Nephron (organoid): ENCODE measurements around the gene CTNNA3.
"Not testable (repeated sequence)": the region's sequence is repeated elsewhere in the genome, so short reads cannot be mapped to it uniquely, and the experiment has no call there.

ENCODE experiments used
- H3K27ac Mint-ChIP-seq, 3 experiments: 2 replicates each; pipeline ENCODE4 v1.8.0; 2020; ENCODE audit warnings: mixed read lengths in 3 of 3, mild to moderate bottlenecking in 2 of 3, moderate library complexity in 1 of 3
- H3K27me3 Mint-ChIP-seq: 2 replicates; pipeline ENCODE4 v1.8.0; 2021; ENCODE audit warnings: low read depth, mild to moderate bottlenecking, moderate library complexity, mixed read lengths
- H3K36me3 Mint-ChIP-seq: 2 replicates; pipeline ENCODE4 v1.8.0; 2020; ENCODE audit warnings: low read depth, mixed read lengths
- H3K4me1 Mint-ChIP-seq: 2 replicates; pipeline ENCODE4 v1.8.0; 2020; ENCODE audit warnings: mixed read lengths
- H3K4me3 Mint-ChIP-seq, 3 experiments: 2 replicates each; pipeline ENCODE4 v1.8.0; 2020; ENCODE audit warnings: mild to moderate bottlenecking in 3 of 3, mixed read lengths in 3 of 3, moderate library complexity in 2 of 3
- H3K9me3 Mint-ChIP-seq: 2 replicates; pipeline ENCODE4 v1.8.0; 2020; ENCODE audit warnings: mixed read lengths
- TF ChIP-seq, protein P1 (sequence below), 3 experiments: fragments of 200-600 bp; sonication (generic); IDR thresholded peaks; one replicate each; pipeline ENCODE4 v1.5.0; 2021; ENCODE audit warnings: antibody characterized with exemption in 3 of 3; ENCODE audit not compliant: unreplicated experiment in 3 of 3

Gene CTNNA3

DNA sequence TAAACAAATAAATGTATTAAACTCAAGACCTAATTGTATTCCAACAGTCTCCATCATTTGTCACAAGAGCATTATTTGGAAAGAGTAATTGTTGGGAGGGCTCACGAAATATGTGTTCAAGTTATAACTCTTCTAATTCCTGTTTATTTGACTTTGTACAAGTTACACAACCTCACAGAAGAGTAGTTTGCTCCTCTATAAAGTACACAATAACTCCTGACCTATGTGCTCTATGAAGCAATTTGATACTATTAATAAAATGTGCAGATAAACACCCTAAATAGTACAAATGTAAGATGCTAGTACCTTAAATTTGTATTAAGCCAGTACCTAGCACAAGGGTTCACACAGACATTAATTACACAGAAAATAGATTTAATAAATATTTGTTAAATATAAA is 484.3 kb downstream of the CTNNA3 start:
- Mint-ChIP-seq H3K4me1 (no peaks in the 10 kb centered on the region), H3K9me3 (no peaks in the 10 kb centered on the region), H3K27me3 (no peaks in the 10 kb centered on the region), H3K4me3 (no peak overlapping the region), H3K36me3 (no peaks in the 10 kb centered on the region), H3K27ac (no peak overlapping the region)
- TF ChIP-seq, protein P1, sequence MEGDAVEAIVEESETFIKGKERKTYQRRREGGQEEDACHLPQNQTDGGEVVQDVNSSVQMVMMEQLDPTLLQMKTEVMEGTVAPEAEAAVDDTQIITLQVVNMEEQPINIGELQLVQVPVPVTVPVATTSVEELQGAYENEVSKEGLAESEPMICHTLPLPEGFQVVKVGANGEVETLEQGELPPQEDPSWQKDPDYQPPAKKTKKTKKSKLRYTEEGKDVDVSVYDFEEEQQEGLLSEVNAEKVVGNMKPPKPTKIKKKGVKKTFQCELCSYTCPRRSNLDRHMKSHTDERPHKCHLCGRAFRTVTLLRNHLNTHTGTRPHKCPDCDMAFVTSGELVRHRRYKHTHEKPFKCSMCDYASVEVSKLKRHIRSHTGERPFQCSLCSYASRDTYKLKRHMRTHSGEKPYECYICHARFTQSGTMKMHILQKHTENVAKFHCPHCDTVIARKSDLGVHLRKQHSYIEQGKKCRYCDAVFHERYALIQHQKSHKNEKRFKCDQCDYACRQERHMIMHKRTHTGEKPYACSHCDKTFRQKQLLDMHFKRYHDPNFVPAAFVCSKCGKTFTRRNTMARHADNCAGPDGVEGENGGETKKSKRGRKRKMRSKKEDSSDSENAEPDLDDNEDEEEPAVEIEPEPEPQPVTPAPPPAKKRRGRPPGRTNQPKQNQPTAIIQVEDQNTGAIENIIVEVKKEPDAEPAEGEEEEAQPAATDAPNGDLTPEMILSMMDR (IDR thresholded peaks at IDR 0.05; ENCODE audit: unreplicated experiment in 3 of 3), result no peak

DNA sequence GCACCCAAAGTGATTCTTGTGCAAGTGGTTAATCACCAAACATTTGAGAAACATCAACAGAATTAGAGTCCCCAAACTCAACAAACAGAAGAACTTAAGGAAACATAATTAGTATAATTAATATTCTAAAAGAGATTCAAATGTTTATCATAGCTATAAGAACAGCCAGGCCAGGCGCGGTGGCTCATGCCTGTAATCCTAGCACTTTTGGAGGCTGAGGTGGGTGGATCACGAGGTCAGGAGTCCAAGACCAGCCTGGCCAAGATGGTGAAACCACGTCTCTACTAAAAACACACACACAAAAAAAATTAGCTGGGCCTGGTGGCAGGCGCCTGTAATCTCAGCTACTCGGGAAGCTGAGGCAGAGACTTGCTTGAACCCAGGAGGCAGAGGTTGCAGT is 488.1 kb downstream of the CTNNA3 start:
- not testable (repeated sequence) for H3K27ac Mint-ChIP-seq, H3K27me3 Mint-ChIP-seq, H3K36me3 Mint-ChIP-seq, H3K4me1 Mint-ChIP-seq, H3K4me3 Mint-ChIP-seq, H3K9me3 Mint-ChIP-seq

DNA sequence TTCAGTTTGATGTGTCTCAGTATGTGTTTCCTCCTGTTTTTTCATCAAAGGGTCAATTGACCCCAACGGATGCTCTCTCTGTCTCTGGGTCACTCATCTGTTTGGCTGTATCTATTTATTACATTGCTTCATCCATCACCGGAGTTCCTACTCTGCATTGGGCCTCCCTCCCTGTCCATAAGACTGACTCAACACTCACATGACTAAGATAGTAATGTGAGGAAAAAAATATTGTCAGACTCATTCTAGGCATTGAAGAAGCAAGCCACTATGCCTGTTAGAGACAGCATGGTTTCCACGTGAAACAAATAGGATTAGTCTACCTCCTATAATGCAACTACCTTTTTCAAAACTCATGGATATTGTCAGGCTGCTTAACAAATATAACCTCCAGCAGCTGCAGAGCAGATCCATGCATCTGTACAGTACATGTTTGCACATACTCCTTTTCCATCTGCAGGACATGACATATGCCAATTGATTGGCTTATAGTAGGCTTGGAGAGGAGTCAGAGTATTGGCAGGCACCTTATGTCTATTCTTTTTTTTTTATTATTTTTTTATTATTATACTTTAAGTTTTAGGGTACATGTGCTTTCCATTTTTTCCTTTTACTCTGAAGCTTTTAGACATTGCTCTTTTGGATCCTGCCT is 495.0 kb downstream of the CTNNA3 start:
- Mint-ChIP-seq H3K36me3 (no peaks in the 10 kb centered on the region), H3K4me1 (no peaks in the 10 kb centered on the region), H3K9me3 (no peaks in the 10 kb centered on the region), H3K4me3 (no peak overlapping the region), H3K27me3 (no peaks in the 10 kb centered on the region), H3K27ac (no peak overlapping the region)
- TF ChIP-seq, protein P1 (IDR thresholded peaks at IDR 0.05; ENCODE audit: unreplicated experiment in 3 of 3), result no peak

DNA sequence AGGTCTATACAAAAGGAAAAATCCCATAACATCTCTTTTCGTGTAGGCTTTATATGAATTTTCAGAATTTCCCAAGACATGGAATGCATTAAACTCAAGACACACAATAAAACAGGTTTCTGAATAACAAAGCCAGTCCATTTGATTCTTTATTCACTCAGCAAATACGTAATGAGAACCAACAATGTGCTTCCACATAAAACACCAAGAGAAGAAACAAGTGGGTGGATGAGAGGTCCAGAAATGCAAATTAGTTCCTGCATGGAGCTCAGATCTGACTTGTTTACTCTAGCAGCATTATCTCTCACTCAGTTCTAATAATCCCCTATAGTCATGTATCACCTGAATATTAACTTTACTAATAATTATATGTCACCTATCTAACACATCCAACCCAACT is 520.6 kb downstream of the CTNNA3 start:
- Mint-ChIP-seq H3K27me3 (peaks cover 3% of the 10 kb centered on the region), H3K4me1 (no peaks in the 10 kb centered on the region), H3K27ac (no peak overlapping the region), H3K9me3 (no peaks in the 10 kb centered on the region), H3K36me3 (no peaks in the 10 kb centered on the region), H3K4me3 (no peak overlapping the region)
- TF ChIP-seq, protein P1 (IDR thresholded peaks at IDR 0.05; ENCODE audit: unreplicated experiment in 3 of 3), result no peak

DNA sequence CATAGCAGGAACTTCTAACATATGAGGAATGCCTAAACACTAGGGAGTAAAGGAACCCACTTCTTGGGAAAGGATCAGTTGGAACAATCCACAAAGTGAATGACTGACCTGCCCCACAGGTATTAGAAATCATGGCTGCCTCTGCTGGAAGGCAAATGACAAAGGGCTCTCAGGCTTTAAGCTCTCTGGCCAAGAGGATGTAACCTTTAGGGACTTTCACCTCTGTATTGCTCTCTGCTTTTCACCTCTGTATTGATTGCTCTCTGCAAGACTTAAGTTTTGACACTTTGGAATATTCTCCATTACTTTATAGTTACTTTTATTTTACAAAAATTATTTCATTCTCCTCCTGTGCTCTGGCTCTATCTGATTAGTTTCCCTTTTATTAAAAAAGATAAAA is 522.2 kb downstream of the CTNNA3 start:
- no peaks in the 10 kb centered on the region for H3K36me3 Mint-ChIP-seq
- no peaks in the 10 kb centered on the region for H3K4me1 Mint-ChIP-seq
- peaks cover 12% of the 10 kb centered on the region for H3K9me3 Mint-ChIP-seq
- TF ChIP-seq, protein P1 (IDR thresholded peaks at IDR 0.05; ENCODE audit: unreplicated experiment in 3 of 3), result no peak
- no peak overlapping the region for H3K4me3 Mint-ChIP-seq
- no peak overlapping the region for H3K27ac Mint-ChIP-seq
- peaks cover 3% of the 10 kb centered on the region for H3K27me3 Mint-ChIP-seq

DNA sequence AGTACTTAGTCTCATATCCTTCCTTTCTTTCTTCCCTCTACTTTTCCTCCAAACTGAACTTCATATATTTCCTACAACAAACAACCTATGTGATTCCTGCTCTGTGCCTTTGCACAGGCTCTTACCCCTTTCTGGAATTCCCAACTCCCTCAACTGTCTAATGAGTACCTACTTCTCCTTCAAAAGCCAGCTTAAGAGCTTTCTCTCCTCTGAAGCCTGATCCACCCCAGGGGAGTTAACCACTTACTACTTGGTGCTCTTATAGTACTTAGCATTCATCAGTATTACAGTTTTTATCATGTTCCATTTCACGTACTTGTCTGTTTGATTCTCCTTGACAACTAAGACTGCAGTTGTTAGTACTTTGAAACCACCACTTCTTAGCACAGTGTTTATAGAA is 524.0 kb downstream of the CTNNA3 start:
- no peaks in the 10 kb centered on the region for H3K36me3 Mint-ChIP-seq
- H3K27ac Mint-ChIP-seq, result no peak overlapping the region
- peaks cover 3% of the 10 kb centered on the region for H3K27me3 Mint-ChIP-seq
- TF ChIP-seq, protein P1 (IDR thresholded peaks at IDR 0.05; ENCODE audit: unreplicated experiment in 3 of 3), result no peak
- no peak overlapping the region for H3K4me3 Mint-ChIP-seq
- H3K9me3 Mint-ChIP-seq, result peaks cover 23% of the 10 kb centered on the region
- no peaks in the 10 kb centered on the region for H3K4me1 Mint-ChIP-seq
